Measurements from ENCODE around the gene SNAPC3. TPM values are rescaled to one million over a fixed set of nuclear protein-coding genes. Genes with fewer than 3 reads are reported as not detected.
"Not testable (repeated sequence)": the region's sequence is repeated elsewhere in the genome, so short reads cannot be mapped to it uniquely, and the experiment has no call there.

The SNAPC3 gene
- total RNA-seq, 2 experiments from 2014 or later: 30.3 to 32.1 TPM

GRCh38 chr9:15377625-15378540 lies 44.8 kb upstream of the SNAPC3 start:
- DNase-seq (no peak), ATAC-seq (no peak)
- ChIA-PET POLR2A (no interaction called here), CTCF (no interaction called here)
- Mint-ChIP-seq H3K27me3 (peaks cover 4% of the 10 kb centered on the region), H3K36me3 (ENCODE audit: low read depth) (no peaks in the 10 kb centered on the region), H3K27ac (no peak overlapping the region), H3K4me3 (no peak overlapping the region), H3K9me3 (no peaks in the 10 kb centered on the region), H3K4me1 (ENCODE audit: low read depth) (no peaks in the 10 kb centered on the region)
- TF ChIP-seq CTCF (IDR thresholded peaks at IDR 0.05): no peak
- intact Hi-C loops (cut with micrococcal nuclease): no loop called here

DNA sequence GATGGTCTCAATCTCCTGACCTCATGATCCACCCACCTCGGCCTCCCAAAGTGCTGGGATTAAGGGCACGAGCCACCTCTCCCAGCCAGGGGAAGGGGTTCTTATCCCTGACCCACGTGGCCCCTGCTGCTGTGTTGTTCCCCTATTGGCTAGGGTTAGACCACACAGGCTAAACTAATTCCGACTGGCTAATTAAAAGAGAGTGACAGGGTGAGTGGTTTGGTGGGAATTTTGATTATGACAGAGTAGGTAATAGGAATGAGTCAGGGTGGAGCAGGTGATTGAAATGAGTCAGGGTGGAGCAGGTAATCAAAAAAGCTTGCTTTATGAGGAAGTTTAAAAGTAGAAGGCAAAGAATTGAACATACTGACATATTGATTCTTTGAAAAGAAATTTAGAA lies 43.4 kb upstream of the SNAPC3 start:
- POLR2A ChIA-PET; CTCF ChIA-PET; H3K27ac Mint-ChIP-seq; H3K27me3 Mint-ChIP-seq; H3K36me3 Mint-ChIP-seq (ENCODE audit: low read depth); H3K4me3 Mint-ChIP-seq; intact Hi-C loops (cut with micrococcal nuclease); H3K9me3 Mint-ChIP-seq; DNase-seq; H3K4me1 Mint-ChIP-seq (ENCODE audit: low read depth); ATAC-seq: not testable (repeated sequence)

GRCh38 chr9:15379888-15380287 lies 42.8 kb upstream of the SNAPC3 start:
- H3K4me3 Mint-ChIP-seq; H3K4me1 Mint-ChIP-seq (ENCODE audit: low read depth); DNase-seq; POLR2A ChIA-PET; H3K9me3 Mint-ChIP-seq; CTCF ChIA-PET; ATAC-seq; H3K27me3 Mint-ChIP-seq; H3K36me3 Mint-ChIP-seq (ENCODE audit: low read depth); H3K27ac Mint-ChIP-seq; intact Hi-C loops (cut with micrococcal nuclease): not testable (repeated sequence)

GRCh38 chr9:15381491-15381890 lies 41.2 kb upstream of the SNAPC3 start:
- ChIA-PET CTCF (no interaction called here), POLR2A (no interaction called here)
- H3K4me1 Mint-ChIP-seq (ENCODE audit: low read depth): peaks cover 3% of the 10 kb centered on the region

GRCh38 chr9:15386465-15386864 lies 36.2 kb upstream of the SNAPC3 start:
- Mint-ChIP-seq H3K27me3 (no peaks in the 10 kb centered on the region), H3K36me3 (ENCODE audit: low read depth) (no peaks in the 10 kb centered on the region), H3K9me3 (no peaks in the 10 kb centered on the region), H3K4me1 (ENCODE audit: low read depth) (peaks cover 5% of the 10 kb centered on the region), H3K27ac (no peak overlapping the region), H3K4me3 (no peak overlapping the region)
- no peak for ATAC-seq
- TF ChIP-seq CTCF (IDR thresholded peaks at IDR 0.05): no peak
- intact Hi-C loops (cut with micrococcal nuclease): no loop called here
- DNase-seq: no peak
- ChIA-PET CTCF (no interaction called here), POLR2A (no interaction called here)

More at GRCh38 chr9:15381491-15381890, 41.2 kb upstream of the SNAPC3 start:
- intact Hi-C loops (cut with micrococcal nuclease): no loop called here
- H3K27ac Mint-ChIP-seq: no peak overlapping the region
- no peaks in the 10 kb centered on the region for H3K9me3 Mint-ChIP-seq
- H3K27me3 Mint-ChIP-seq: peaks cover 2% of the 10 kb centered on the region
- DNase-seq (no peak), ATAC-seq (no peak)
- no peak for TF ChIP-seq CTCF (IDR thresholded peaks at IDR 0.05)
- no peak overlapping the region for H3K4me3 Mint-ChIP-seq
- H3K36me3 Mint-ChIP-seq (ENCODE audit: low read depth): no peaks in the 10 kb centered on the region

- POLR2A ChIA-PET: no interaction called here
Measured at GRCh38 chr9:15389173-15389572, 33.5 kb upstream of the SNAPC3 start.

More at GRCh38 chr9:15389173-15389572, 33.5 kb upstream of the SNAPC3 start:
- H3K27ac Mint-ChIP-seq: no peak overlapping the region
- peaks cover 5% of the 10 kb centered on the region for H3K4me1 Mint-ChIP-seq (ENCODE audit: low read depth)
- DNase-seq (no peak), ATAC-seq (no peak)
- H3K27me3 Mint-ChIP-seq: no peaks in the 10 kb centered on the region
- no peak overlapping the region for H3K4me3 Mint-ChIP-seq
- no peaks in the 10 kb centered on the region for H3K36me3 Mint-ChIP-seq (ENCODE audit: low read depth)
- intact Hi-C loops (cut with micrococcal nuclease): no loop called here
- CTCF ChIA-PET: no interaction called here
- no peak for TF ChIP-seq CTCF (IDR thresholded peaks at IDR 0.05)
- H3K9me3 Mint-ChIP-seq: no peaks in the 10 kb centered on the region
